GM12873 (cell line): Measurements from ENCODE around the gene APBA2.

ENCODE experiments used
- CTCF ChIP-seq: IDR thresholded peaks from 2 replicates; pipeline ENCODE4 v1.5.1; 2012; ENCODE audit warnings: low read depth, mild to moderate bottlenecking, moderate library complexity, low read length, control low read depth; ENCODE audit not compliant: insufficient read depth; ENCODE audit errors: missing control alignments

Gene APBA2

GRCh38 chr15:28995705-28996104 lies 109.9 kb downstream of the APBA2 start:
- no peak for TF ChIP-seq CTCF

GRCh38 chr15:28996289-28996688 lies 110.5 kb downstream of the APBA2 start:
- TF ChIP-seq CTCF = no peak

- no peak for TF ChIP-seq CTCF
Measured at GRCh38 chr15:28996953-28997352, 111.2 kb downstream of the APBA2 start.

- no peak for TF ChIP-seq CTCF
Measured at GRCh38 chr15:28997791-28998190, 112.0 kb downstream of the APBA2 start.

GRCh38 chr15:28998511-28998910 lies 112.7 kb downstream of the APBA2 start:
- peak; percentile 9 for TF ChIP-seq CTCF

GRCh38 chr15:29003191-29003839 lies 117.5 kb downstream of the APBA2 start:
- no peak for TF ChIP-seq CTCF

GRCh38 chr15:29003840-29004233 lies 118.1 kb downstream of the APBA2 start:
- TF ChIP-seq CTCF = no peak

- TF ChIP-seq CTCF = no peak
Measured at GRCh38 chr15:29005931-29006330, 120.2 kb downstream of the APBA2 start.
